ENCODE measurements around the gene SAMD11. TPM values are rescaled to one million over a fixed set of nuclear protein-coding genes. Genes with fewer than 3 reads are reported as not detected.

Gene SAMD11
- total RNA-seq, 1 donor from 2014 or later = 46.2 TPM

GRCh38 chr1:904310-904950, 19.3 kb upstream of the SAMD11 start:
- peak; percentile 97 for TF ChIP-seq CTCF (IDR thresholded peaks at IDR 0.05; ENCODE audit: partially characterized antibody, unreplicated experiment)
- Mint-ChIP-seq H3K9me3 (ENCODE audit: unreplicated experiment) (peaks cover 9% of the 10 kb centered on the region), H3K36me3 (ENCODE audit: unreplicated experiment) (no peaks in the 10 kb centered on the region), H3K4me3 (ENCODE audit: unreplicated experiment) (peak overlapping the region; percentile 65), H3K27ac (ENCODE audit: unreplicated experiment) (no peak overlapping the region), H3K27me3 (ENCODE audit: unreplicated experiment) (peaks cover 16% of the 10 kb centered on the region), H3K4me1 (ENCODE audit: low read depth, unreplicated experiment) (peaks cover 7% of the 10 kb centered on the region)
- peak; percentile 92 for DNase-seq

GRCh38 chr1:905071-905749, 18.5 kb upstream of the SAMD11 start:
- Mint-ChIP-seq H3K27ac (ENCODE audit: unreplicated experiment) (peak overlapping the region; percentile 70), H3K9me3 (ENCODE audit: unreplicated experiment) (peaks cover 9% of the 10 kb centered on the region), H3K27me3 (ENCODE audit: unreplicated experiment) (peaks cover 16% of the 10 kb centered on the region), H3K4me3 (ENCODE audit: unreplicated experiment) (peak overlapping the region; percentile 80), H3K4me1 (ENCODE audit: low read depth, unreplicated experiment) (peaks cover 7% of the 10 kb centered on the region), H3K36me3 (ENCODE audit: unreplicated experiment) (no peaks in the 10 kb centered on the region)
- no peak for TF ChIP-seq CTCF (IDR thresholded peaks at IDR 0.05; ENCODE audit: partially characterized antibody, unreplicated experiment)
- DNase-seq = peak; percentile 46

GRCh38 chr1:905811-906599, 17.7 kb upstream of the SAMD11 start:
- H3K4me3 Mint-ChIP-seq (ENCODE audit: unreplicated experiment) = peak overlapping the region; percentile 80
- peaks cover 16% of the 10 kb centered on the region for H3K27me3 Mint-ChIP-seq (ENCODE audit: unreplicated experiment)
- peak overlapping the region; percentile 70 for H3K27ac Mint-ChIP-seq (ENCODE audit: unreplicated experiment)

GRCh38 chr1:906600-907420, 16.9 kb upstream of the SAMD11 start:
- H3K4me3 Mint-ChIP-seq (ENCODE audit: unreplicated experiment) = no peak overlapping the region
- no peak for TF ChIP-seq CTCF (IDR thresholded peaks at IDR 0.05; ENCODE audit: partially characterized antibody, unreplicated experiment)
- H3K27ac Mint-ChIP-seq (ENCODE audit: unreplicated experiment) = no peak overlapping the region
- no peaks in the 10 kb centered on the region for H3K36me3 Mint-ChIP-seq (ENCODE audit: unreplicated experiment)
- peaks cover 9% of the 10 kb centered on the region for H3K9me3 Mint-ChIP-seq (ENCODE audit: unreplicated experiment)
- H3K4me1 Mint-ChIP-seq (ENCODE audit: low read depth, unreplicated experiment) = peaks cover 15% of the 10 kb centered on the region
- H3K27me3 Mint-ChIP-seq (ENCODE audit: unreplicated experiment) = peaks cover 23% of the 10 kb centered on the region
- DNase-seq = peak; percentile 16

More at GRCh38 chr1:905811-906599, 17.7 kb upstream of the SAMD11 start:
- Mint-ChIP-seq H3K36me3 (ENCODE audit: unreplicated experiment) (no peaks in the 10 kb centered on the region), H3K9me3 (ENCODE audit: unreplicated experiment) (peaks cover 9% of the 10 kb centered on the region), H3K4me1 (ENCODE audit: low read depth, unreplicated experiment) (peaks cover 10% of the 10 kb centered on the region)
- no peak for TF ChIP-seq CTCF (IDR thresholded peaks at IDR 0.05; ENCODE audit: partially characterized antibody, unreplicated experiment)
- DNase-seq = peak; percentile 14
